ENCODE data around the gene GLYATL1.

Gene GLYATL1

GRCh38 chr11:58926251-58926650, 13.0 kb upstream of the GLYATL1 start:
- no peak for DNase-seq (ENCODE audit: low read depth in 1 of 2, low spot score in 1 of 2)
- Histone ChIP-seq H3K27me3 (ENCODE audit: insufficient read depth, poor library complexity, severe bottlenecking) (no peaks in the 10 kb centered on the region), H3K4me3 (replicated peaks; ENCODE audit: insufficient read depth, low read length) (no peak overlapping the region), H3K27ac (replicated peaks) (no peak overlapping the region)
- TF ChIP-seq GABPA (IDR thresholded peaks at IDR 0.05; ENCODE audit: low read depth) (no peak), SPI1 (IDR thresholded peaks at IDR 0.05; ENCODE audit: borderline replicate concordance, low read depth) (no peak), REST (IDR thresholded peaks at IDR 0.05; ENCODE audit: insufficient replicate concordance, low read depth) (no peak), CTCF (IDR thresholded peaks at IDR 0.05; ENCODE audit: insufficient read depth, low read length) (no peak), POLR2AphosphoS5 (IDR thresholded peaks at IDR 0.05; ENCODE audit: low read depth) (no peak)

GRCh38 chr11:58926695-58927094, 12.6 kb upstream of the GLYATL1 start:
- no peak overlapping the region for H3K4me3 ChIP-seq (replicated peaks; ENCODE audit: insufficient read depth, low read length)
- DNase-seq (ENCODE audit: low read depth in 1 of 2, low spot score in 1 of 2) = no peak
- TF ChIP-seq SPI1 (IDR thresholded peaks at IDR 0.05; ENCODE audit: borderline replicate concordance, low read depth) = no peak
- no peak for TF ChIP-seq REST (IDR thresholded peaks at IDR 0.05; ENCODE audit: insufficient replicate concordance, low read depth)
- no peak for TF ChIP-seq GABPA (IDR thresholded peaks at IDR 0.05; ENCODE audit: low read depth)
- TF ChIP-seq CTCF (IDR thresholded peaks at IDR 0.05; ENCODE audit: insufficient read depth, low read length) = no peak
- TF ChIP-seq POLR2AphosphoS5 (IDR thresholded peaks at IDR 0.05; ENCODE audit: low read depth) = no peak
- no peak overlapping the region for H3K27ac ChIP-seq (replicated peaks)
- H3K27me3 ChIP-seq (ENCODE audit: insufficient read depth, poor library complexity, severe bottlenecking) = no peaks in the 10 kb centered on the region

- H3K4me3 ChIP-seq (replicated peaks; ENCODE audit: insufficient read depth, low read length) = no peak overlapping the region
- no peak overlapping the region for H3K27ac ChIP-seq (replicated peaks)
- TF ChIP-seq REST (IDR thresholded peaks at IDR 0.05; ENCODE audit: insufficient replicate concordance, low read depth) (no peak), POLR2AphosphoS5 (IDR thresholded peaks at IDR 0.05; ENCODE audit: low read depth) (no peak), SPI1 (IDR thresholded peaks at IDR 0.05; ENCODE audit: borderline replicate concordance, low read depth) (no peak), GABPA (IDR thresholded peaks at IDR 0.05; ENCODE audit: low read depth) (no peak), CTCF (IDR thresholded peaks at IDR 0.05; ENCODE audit: insufficient read depth, low read length) (no peak)
- DNase-seq (ENCODE audit: low read depth in 1 of 2, low spot score in 1 of 2) = no peak
- no peaks in the 10 kb centered on the region for H3K27me3 ChIP-seq (ENCODE audit: insufficient read depth, poor library complexity, severe bottlenecking)
Observed at GRCh38 chr11:58927393-58928106, 11.7 kb upstream of the GLYATL1 start.

Data from HL-60 (cell line).